Endothelial cell of umbilical vein (primary cell): ENCODE measurements around the gene CISH. TPM values are rescaled to one million over a fixed set of nuclear protein-coding genes. Genes with fewer than 3 reads are reported as not detected.

Experiments
- BruUV-seq: library from RNA; stranded (reverse); fragments of 400-500 nt; replicated peaks from 2 replicates; lab custom pipeline; 2021; lab: Mats Ljungman, UMichigan
- CTCF ChIA-PET: fragments of 300-600, 350-600 bp; sonication (Branson Sonifier 250); formaldehyde crosslinking; loops from one replicate; lab custom pipeline; 2021; ENCODE audit warnings: antibody characterized with exemption, inconsistent platforms; lab: Charles Lee
- POLR2A ChIA-PET: fragments of 300-600, 350-600 bp; sonication (Branson Sonifier 250); formaldehyde crosslinking; loops from one replicate; lab custom pipeline; 2021; ENCODE audit warnings: antibody characterized with exemption, inconsistent platforms; lab: Charles Lee
- DNase-seq: peaks from one replicate; pipeline ENCODE4 v3.0.0-alpha.2; 2011; ENCODE audit warnings: low read depth, low spot score
- FAIRE-seq: peaks from 2 replicates; lab custom pipeline; 2011; peaks lifted over from hg19 to GRCh38; lab: Jason Lieb, UNC
- H2AFZ ChIP-seq: 2 replicates; pipeline ENCODE4 v1.6.0; 2012; ENCODE audit warnings: low read depth, low read length, control low read depth, inconsistent platforms
- H3K27ac ChIP-seq: 2 replicates; pipeline ENCODE4 v1.5.1; 2011; ENCODE audit warnings: low read depth, mild to moderate bottlenecking, control low read depth, low read length, moderate library complexity; ENCODE audit not compliant: insufficient read depth
- H3K27me3 ChIP-seq, 2 experiments: 2 replicates each; pipeline versions ENCODE4 v1.6.0 to v1.6.1; 2011; ENCODE audit warnings: low read length in 2 of 2, mixed read lengths in 1 of 2; ENCODE audit not compliant: control insufficient read depth in 2 of 2, insufficient read depth in 2 of 2
- H3K36me3 ChIP-seq, 2 experiments: 2 replicates in 1 of 2; 3 replicates in 1 of 2; pipeline ENCODE4 v1.5.1; 2011; ENCODE audit warnings: low read length in 2 of 2, mild to moderate bottlenecking in 1 of 2, moderate library complexity in 1 of 2; ENCODE audit not compliant: control insufficient read depth in 2 of 2, insufficient read depth in 2 of 2; ENCODE audit errors: extremely low read depth in 1 of 2
- H3K4me1 ChIP-seq: 3 replicates; pipeline ENCODE4 v1.5.1; 2011; ENCODE audit warnings: mild to moderate bottlenecking, low read length; ENCODE audit not compliant: control insufficient read depth, insufficient read depth; ENCODE audit errors: extremely low read depth
- H3K4me2 ChIP-seq: 2 replicates; pipeline ENCODE4 v1.6.1; 2011; ENCODE audit warnings: low read length, control low read depth, mixed read lengths; ENCODE audit not compliant: insufficient read depth
- H3K4me3 ChIP-seq, 3 experiments: fragments of 200-600 bp in 1 of 3; sonication (generic), shearing (Covaris generic) in 1 of 3; replicated peaks in 1 of 3; 2 replicates each; pipeline ENCODE4 v1.5.1; 2011 to 2016; ENCODE audit warnings: control low read depth in 3 of 3, low read length in 3 of 3, mild to moderate bottlenecking in 2 of 3, inconsistent platforms in 1 of 3, low read depth in 1 of 3, moderate library complexity in 1 of 3; ENCODE audit not compliant: insufficient read depth in 1 of 3
- H3K79me2 ChIP-seq: 2 replicates; pipeline ENCODE4 v1.6.0; 2012; ENCODE audit warnings: low read length, inconsistent platforms; ENCODE audit not compliant: control insufficient read depth, insufficient read depth
- H3K9ac ChIP-seq: replicated peaks from 2 replicates; pipeline ENCODE3; 2011; ENCODE audit warnings: low read length, control low read depth; ENCODE audit not compliant: insufficient read depth; ENCODE audit errors: extremely low read depth
- H3K9me1 ChIP-seq: replicated peaks from 3 replicates; pipeline ENCODE4 v1.6.0; 2011; ENCODE audit warnings: mild to moderate bottlenecking, low read length; ENCODE audit not compliant: control insufficient read depth, insufficient read depth; ENCODE audit errors: extremely low read depth
- H3K9me3 ChIP-seq: replicated peaks from 2 replicates; pipeline ENCODE4 v1.5.1; 2012; ENCODE audit warnings: low read length, inconsistent platforms; ENCODE audit not compliant: control insufficient read depth, insufficient read depth
- H4K20me1 ChIP-seq: replicated peaks from 2 replicates; pipeline ENCODE3; 2011; ENCODE audit warnings: mild to moderate bottlenecking, low read length; ENCODE audit not compliant: control insufficient read depth, insufficient read depth; ENCODE audit errors: extremely low read depth
- CTCF ChIP-seq, 2 donors: IDR thresholded peaks; 1 replicate in 1 of 2; 2 replicates in 1 of 2; pipeline ENCODE4 v1.5.1; 2011; ENCODE audit warnings: low read length in 2 of 2, mild to moderate bottlenecking in 2 of 2, moderate library complexity in 2 of 2, control low read depth in 1 of 2, inconsistent platforms in 1 of 2, low read depth in 1 of 2; ENCODE audit not compliant: insufficient read depth in 1 of 2; ENCODE audit errors: extremely low read depth in 1 of 2
- EZH2 ChIP-seq: IDR thresholded peaks from 2 replicates; pipeline ENCODE4 v1.6.1; 2012; ENCODE audit warnings: borderline replicate concordance, low read depth, mild to moderate bottlenecking, moderate library complexity, low read length, inconsistent platforms; ENCODE audit not compliant: severe bottlenecking
- FOS ChIP-seq: IDR thresholded peaks from 2 replicates; pipeline ENCODE4 v1.6.1; 2011; ENCODE audit warnings: mild to moderate bottlenecking, low read length, moderate library complexity, borderline replicate concordance; ENCODE audit not compliant: insufficient read depth
- GATA2 ChIP-seq: IDR thresholded peaks from 2 replicates; pipeline ENCODE4 v1.7.0; 2011; ENCODE audit warnings: low read depth, mild to moderate bottlenecking, moderate library complexity, mixed read lengths, low read length; ENCODE audit not compliant: insufficient read length, insufficient read depth
- MAX ChIP-seq: IDR thresholded peaks from 2 replicates; pipeline ENCODE4 v1.6.1; 2011; ENCODE audit not compliant: insufficient read depth, insufficient read length
- MYC ChIP-seq: IDR thresholded peaks from one replicate; pipeline ENCODE4 v1.6.1; 2011; ENCODE audit warnings: mild to moderate bottlenecking, low read depth, low read length
- POLR2AphosphoS5 ChIP-seq: IDR thresholded peaks from 2 replicates; pipeline ENCODE4 v1.6.1; 2012; ENCODE audit warnings: low read depth, mild to moderate bottlenecking, control low read depth, low read length, moderate library complexity; ENCODE audit not compliant: insufficient read depth
- dilution Hi-C: fragments of 300-500 bp; cut with MboI; formaldehyde crosslinking; loops from one replicate; pipeline ENCODE4 v1.15.0; 2019; ENCODE audit warnings: low sequenced_read_pairs; ENCODE audit not compliant: extremely low pct_ligation_motif_present
- intact Hi-C: fragments of 100-400 bp; cut with micrococcal nuclease; formaldehyde crosslinking; loops from one replicate; pipeline ENCODE4 v1.10.0; 2022
- polyA plus RNA-seq, 4 experiments: library from polyadenylated mRNA; depleted of rRNA in 3 of 4; stranded (reverse) in 3 of 4; unstranded in 1 of 4; fragments of >200 nt; gene quantifications; 2 replicates each; pipeline versions ENCODE4 v1.2.1 to v1.2.3, GENCODE V29; 2011 to 2012; ENCODE audit warnings: missing spikeins in 1 of 4
- total RNA-seq: library from RNA; stranded (reverse); gene quantifications from 2 replicates; pipeline ENCODE4 v1.2.3, GENCODE V29; 2021

CISH gene
- total and polyA plus RNA-seq, 2 donors (not counting 3 experiments of a cell fraction or from before 2014, with no cell fraction given) = 2.2 to 4.1 TPM

DNA sequence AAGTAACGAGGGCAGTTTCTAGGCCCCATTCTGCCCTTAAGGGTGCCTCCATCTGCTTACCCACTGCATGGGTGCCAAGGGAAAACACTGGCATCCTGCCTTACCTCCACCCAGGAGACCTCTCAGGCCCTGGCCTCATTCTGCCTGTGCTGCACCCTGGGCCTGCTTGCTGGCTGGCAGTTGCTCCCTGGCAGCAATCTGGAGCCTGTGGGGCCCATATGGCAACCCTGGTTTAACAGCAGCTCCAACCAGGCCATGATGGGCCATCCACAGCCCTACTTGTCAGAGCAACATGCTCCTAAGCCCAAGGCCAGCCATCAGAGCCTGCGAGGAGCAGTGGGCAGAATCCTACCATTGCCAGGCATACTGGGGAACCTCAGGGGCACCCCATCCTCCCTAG is 47.7 kb downstream of the CISH start:
- no peak for FAIRE-seq
- H3K4me2 ChIP-seq = no peak overlapping the region
- H3K79me2 ChIP-seq = no peaks in the 10 kb centered on the region
- H3K9me3 ChIP-seq = no peaks in the 10 kb centered on the region
- H3K27me3 ChIP-seq = no peaks in the 10 kb centered on the region
- DNase-seq = no peak
- peaks cover 4% of the 10 kb centered on the region for H3K4me1 ChIP-seq
- H3K36me3 ChIP-seq = no peaks in the 10 kb centered on the region
- H3K9ac ChIP-seq = no peak overlapping the region
- intact Hi-C loops (no loop called here), dilution Hi-C loops (no loop called here)
- TF ChIP-seq MYC = no peak
- TF ChIP-seq POLR2AphosphoS5 = no peak
- TF ChIP-seq FOS = no peak
- no peak for TF ChIP-seq MAX
- no peak for TF ChIP-seq GATA2
- TF ChIP-seq CTCF (IDR thresholded peaks at IDR 0.05; ENCODE audit: extremely low read depth in 1 of 2, insufficient read depth in 1 of 2, low read depth in 1 of 2, low read length in 2 of 2) = no peak
- no peak for TF ChIP-seq EZH2
- BruUV-seq = no TSS peak
- no peaks in the 10 kb centered on the region for H3K9me1 ChIP-seq
- H3K4me3 ChIP-seq = no peak overlapping the region
- no peak overlapping the region for H3K27ac ChIP-seq
- H2AFZ ChIP-seq = no peak overlapping the region
- ChIA-PET CTCF (interaction anchor here (1.9 kb wide), 1 partner anchor 22 kb away, joined by 5 read pairs; no protein-coding TSS in a partner anchor), POLR2A (no interaction called here)
- H4K20me1 ChIP-seq = no peaks in the 10 kb centered on the region
